H9 (cell line): ENCODE results near the gene SLC34A2. TPM values are rescaled to one million over a fixed set of nuclear protein-coding genes. Genes with fewer than 3 reads are reported as not detected.
A peak's percentile ranks its signal among the peaks of the same experiment; 100 is the strongest.

ENCODE experiments used
- DNase-seq: peaks from one replicate; pipeline ENCODE4 v3.0.0-alpha.2; 2017
- H2AFZ ChIP-seq: one replicate; pipeline ENCODE4 v1.6.1; 2013; ENCODE audit warnings: mild to moderate bottlenecking, low read length, control low read depth, moderate library complexity
- H2AK5ac ChIP-seq: 2 replicates; pipeline ENCODE4 v1.6.1; 2013; ENCODE audit warnings: low read length, control low read depth, mixed read lengths; ENCODE audit not compliant: insufficient read length
- H2BK120ac ChIP-seq: one replicate; pipeline ENCODE4 v1.6.1; 2013; ENCODE audit warnings: low read depth, mild to moderate bottlenecking, low read length, control low read depth, inconsistent platforms; ENCODE audit not compliant: poor library complexity, severe bottlenecking
- H2BK12ac ChIP-seq: 2 replicates; pipeline ENCODE4 v1.6.1; 2013; ENCODE audit warnings: low read length, control low read depth, mixed read lengths, low read depth; ENCODE audit not compliant: insufficient read length
- H2BK15ac ChIP-seq: 2 replicates; pipeline ENCODE4 v1.6.1; 2013; ENCODE audit warnings: low read depth, low read length, control low read depth
- H2BK20ac ChIP-seq: one replicate; pipeline ENCODE4 v1.6.1; 2013; ENCODE audit warnings: low read depth, mild to moderate bottlenecking, low read length, control low read depth, inconsistent platforms; ENCODE audit not compliant: poor library complexity, severe bottlenecking
- H2BK5ac ChIP-seq: 2 replicates; pipeline ENCODE4 v1.6.1; 2013; ENCODE audit warnings: low read length, control low read depth, mixed read lengths; ENCODE audit not compliant: insufficient read length
- H3K14ac ChIP-seq: 2 replicates; pipeline ENCODE4 v1.6.1; 2013; ENCODE audit warnings: low read length, control low read depth; ENCODE audit not compliant: insufficient read depth
- H3K18ac ChIP-seq: 2 replicates; pipeline ENCODE4 v1.6.1; 2013; ENCODE audit warnings: low read depth, mild to moderate bottlenecking, mixed read lengths, low read length, control low read depth; ENCODE audit not compliant: insufficient read length
- H3K23ac ChIP-seq: 2 replicates; pipeline ENCODE4 v1.6.1; 2013; ENCODE audit warnings: low read length, control low read depth, mixed read lengths, low read depth; ENCODE audit not compliant: insufficient read length
- H3K23me2 ChIP-seq: 2 replicates; pipeline ENCODE4 v1.6.1; 2013; ENCODE audit warnings: low read depth, mild to moderate bottlenecking, mixed read lengths, low read length, control low read depth; ENCODE audit not compliant: insufficient read length, poor library complexity, severe bottlenecking
- H3K27ac ChIP-seq: 2 replicates; pipeline ENCODE4 v1.5.1; 2013; ENCODE audit warnings: low read length, control low read depth, mixed read lengths, low read depth; ENCODE audit not compliant: insufficient read length
- H3K27me3 ChIP-seq: 2 replicates; pipeline ENCODE4 v1.6.1; 2013; ENCODE audit warnings: low read length, control low read depth, inconsistent platforms; ENCODE audit not compliant: insufficient read depth
- H3K4ac ChIP-seq: 2 replicates; pipeline ENCODE4 v1.6.1; 2013; ENCODE audit warnings: low read depth, mild to moderate bottlenecking, control low read depth, inconsistent platforms, low read length, moderate library complexity
- H3K4me1 ChIP-seq: 2 replicates; pipeline ENCODE4 v1.6.1; 2013; ENCODE audit warnings: low read length, control low read depth, inconsistent platforms; ENCODE audit not compliant: insufficient read depth
- H3K4me2 ChIP-seq: 2 replicates; pipeline ENCODE4 v1.6.1; 2013; ENCODE audit warnings: low read length, control low read depth, mixed read lengths; ENCODE audit not compliant: insufficient read length, insufficient read depth
- H3K56ac ChIP-seq: 2 replicates; pipeline ENCODE4 v1.6.1; 2013; ENCODE audit warnings: low read depth, mild to moderate bottlenecking, mixed read lengths, low read length, control low read depth; ENCODE audit not compliant: insufficient read length
- H3K79me1 ChIP-seq: 2 replicates; pipeline ENCODE4 v1.6.1; 2013; ENCODE audit warnings: low read depth, mild to moderate bottlenecking, moderate library complexity, low read length, control low read depth, inconsistent platforms; ENCODE audit not compliant: insufficient read depth, poor library complexity, severe bottlenecking
- H3K79me2 ChIP-seq: 2 replicates; pipeline ENCODE4 v1.6.1; 2013; ENCODE audit warnings: low read length, control low read depth, inconsistent platforms; ENCODE audit not compliant: insufficient read depth
- H3K9ac ChIP-seq: 2 replicates; pipeline ENCODE4 v1.6.1; 2013; ENCODE audit warnings: low read length, control low read depth, mixed read lengths; ENCODE audit not compliant: insufficient read length; ENCODE audit errors: extremely low read depth
- H3K9me3 ChIP-seq: one replicate; pipeline ENCODE4 v1.6.1; 2013; ENCODE audit warnings: low read depth, low read length, inconsistent platforms; ENCODE audit not compliant: control insufficient read depth
- H3T11ph ChIP-seq: one replicate; pipeline ENCODE4 v1.6.1; 2013; ENCODE audit warnings: mild to moderate bottlenecking, low read length, control low read depth, inconsistent platforms
- H4K20me1 ChIP-seq: one replicate; pipeline ENCODE4 v1.6.1; 2013; ENCODE audit not compliant: control insufficient read depth, insufficient read length, insufficient read depth
- H4K5ac ChIP-seq: 2 replicates; pipeline ENCODE4 v1.6.1; 2013; ENCODE audit warnings: low read depth, mild to moderate bottlenecking, mixed read lengths, low read length, control low read depth; ENCODE audit not compliant: insufficient read length
- H4K8ac ChIP-seq: replicated peaks from 2 replicates; pipeline ENCODE4 v1.6.1; 2013; ENCODE audit warnings: low read length, control low read depth, mixed read lengths, low read depth; ENCODE audit not compliant: insufficient read length
- H4K91ac ChIP-seq: 2 replicates; pipeline ENCODE4 v1.6.1; 2013; ENCODE audit warnings: low read depth, mild to moderate bottlenecking, moderate library complexity, mixed read lengths, low read length, control low read depth; ENCODE audit not compliant: insufficient read length
- H3K27ac Mint-ChIP-seq, 3 experiments: 2 replicates in 2 of 3; 3 replicates in 1 of 3; pipeline ENCODE4 v1.8.0; 2020 to 2021; ENCODE audit warnings: mixed read lengths in 3 of 3, mild to moderate bottlenecking in 1 of 3, moderate library complexity in 1 of 3
- H3K27me3 Mint-ChIP-seq: 2 replicates; pipeline ENCODE4 v1.8.0; 2021; ENCODE audit warnings: low read depth, mild to moderate bottlenecking, moderate library complexity, mixed read lengths
- H3K36me3 Mint-ChIP-seq, 3 experiments: 2 replicates in 2 of 3; 3 replicates in 1 of 3; pipeline ENCODE4 v1.8.0; 2020 to 2021; ENCODE audit warnings: low read depth in 3 of 3, mixed read lengths in 3 of 3; ENCODE audit not compliant: insufficient read depth in 1 of 3
- H3K4me1 Mint-ChIP-seq, 2 experiments: 2 replicates each; pipeline ENCODE4 v1.8.0; 2020; ENCODE audit warnings: mixed read lengths in 2 of 2
- H3K4me3 Mint-ChIP-seq, 2 experiments: 2 replicates in 1 of 2; 3 replicates in 1 of 2; pipeline ENCODE4 v1.8.0; 2020 to 2021; ENCODE audit warnings: mild to moderate bottlenecking in 2 of 2, mixed read lengths in 2 of 2, moderate library complexity in 1 of 2
- H3K9me3 Mint-ChIP-seq, 2 experiments: 2 replicates in 1 of 2; 3 replicates in 1 of 2; pipeline ENCODE4 v1.8.0; 2020; ENCODE audit warnings: mild to moderate bottlenecking in 2 of 2, mixed read lengths in 2 of 2, moderate library complexity in 1 of 2
- CTCF ChIP-seq: fragments of 200-600 bp; sonication (generic); conservative IDR thresholded peaks from 3 replicates; pipeline ENCODE4 v1.8.0; 2021; ENCODE audit warnings: antibody characterized with exemption, mild to moderate bottlenecking
- WGBS: extraction: QIAGEN DNeasy Blood & Tissue Kit; methylation state at CpG from one replicate; pipeline ENCODE4 v1.1.7; 2013; ENCODE audit warnings: missing lambda C conversion rate, low lambda C conversion rate, mixed read lengths; ENCODE audit not compliant: insufficient read length; ENCODE audit errors: extremely low coverage; 5-methylcytosine and 5-hydroxymethylcytosine counted together
- total RNA-seq: library from RNA; stranded (reverse); gene quantifications from 2 replicates; pipeline ENCODE4 v1.2.1, GENCODE V29; 2021

SLC34A2 gene
- total RNA-seq, 1 experiment from 2014 or later: 0.57 TPM

- Histone ChIP-seq H4K5ac (no peak overlapping the region), H2AK5ac (no peak overlapping the region), H2AFZ (no peak overlapping the region), H3T11ph (no peak overlapping the region), H2BK12ac (no peak overlapping the region), H3K4me2 (no peak overlapping the region), H3K23me2 (no peaks in the 10 kb centered on the region), H3K14ac (no peak overlapping the region), H3K27me3 (no peaks in the 10 kb centered on the region), H2BK120ac (no peak overlapping the region), H2BK5ac (no peak overlapping the region), H4K20me1 (no peaks in the 10 kb centered on the region), H3K9ac (no peak overlapping the region), H4K91ac (no peak overlapping the region), H3K4ac (no peak overlapping the region), H3K27ac (no peak overlapping the region), H4K8ac (no peak overlapping the region), H2BK15ac (no peak overlapping the region), H3K4me1 (no peaks in the 10 kb centered on the region), H3K18ac (no peak overlapping the region), H3K23ac (no peak overlapping the region), H2BK20ac (no peak overlapping the region), H3K56ac (no peak overlapping the region), H3K9me3 (no peaks in the 10 kb centered on the region), H3K79me1 (no peaks in the 10 kb centered on the region), H3K79me2 (no peaks in the 10 kb centered on the region)
- TF ChIP-seq CTCF: no peak
- no CpG with 5 or more reads among the region's 5 CpGs for WGBS
- Mint-ChIP-seq H3K36me3 (no peaks in the 10 kb centered on the region), H3K4me1 (no peaks in the 10 kb centered on the region), H3K4me3 (no peak overlapping the region), H3K27me3 (peaks cover 6% of the 10 kb centered on the region; the same call in 1 of the 2 replicates), H3K27ac (peak overlapping the region in 1 of 3 experiments; percentile 23; a peak in 1 of 7 replicates), H3K9me3 (no peaks in the 10 kb centered on the region; a peak in 1 of 5 replicates)
- DNase-seq: no peak
Measured at GRCh38 chr4:25608644-25609043, 47.0 kb upstream of the SLC34A2 start.
